DOHH2 (cell line): ENCODE results near the gene KRTAP10-1.

Source experiments
- EZH2phosphoT487 ChIP-seq: fragments of 200-600 bp; sonication (generic); IDR thresholded peaks from 2 replicates; pipeline ENCODE4 v1.6.1; 2017; ENCODE audit warnings: borderline replicate concordance, mild to moderate bottlenecking, antibody characterized with exemption, low read length, moderate library complexity, mixed read lengths
- TF ChIP-seq, protein P1 (sequence below): fragments of 200-600 bp; sonication (generic); IDR thresholded peaks from one replicate; pipeline ENCODE4 v1.5.1; 2014; ENCODE audit warnings: antibody characterized with exemption, mild to moderate bottlenecking, low read depth, low read length; ENCODE audit not compliant: poor library complexity, severe bottlenecking

- TF ChIP-seq, protein P1, sequence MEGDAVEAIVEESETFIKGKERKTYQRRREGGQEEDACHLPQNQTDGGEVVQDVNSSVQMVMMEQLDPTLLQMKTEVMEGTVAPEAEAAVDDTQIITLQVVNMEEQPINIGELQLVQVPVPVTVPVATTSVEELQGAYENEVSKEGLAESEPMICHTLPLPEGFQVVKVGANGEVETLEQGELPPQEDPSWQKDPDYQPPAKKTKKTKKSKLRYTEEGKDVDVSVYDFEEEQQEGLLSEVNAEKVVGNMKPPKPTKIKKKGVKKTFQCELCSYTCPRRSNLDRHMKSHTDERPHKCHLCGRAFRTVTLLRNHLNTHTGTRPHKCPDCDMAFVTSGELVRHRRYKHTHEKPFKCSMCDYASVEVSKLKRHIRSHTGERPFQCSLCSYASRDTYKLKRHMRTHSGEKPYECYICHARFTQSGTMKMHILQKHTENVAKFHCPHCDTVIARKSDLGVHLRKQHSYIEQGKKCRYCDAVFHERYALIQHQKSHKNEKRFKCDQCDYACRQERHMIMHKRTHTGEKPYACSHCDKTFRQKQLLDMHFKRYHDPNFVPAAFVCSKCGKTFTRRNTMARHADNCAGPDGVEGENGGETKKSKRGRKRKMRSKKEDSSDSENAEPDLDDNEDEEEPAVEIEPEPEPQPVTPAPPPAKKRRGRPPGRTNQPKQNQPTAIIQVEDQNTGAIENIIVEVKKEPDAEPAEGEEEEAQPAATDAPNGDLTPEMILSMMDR, result no peak
- TF ChIP-seq EZH2phosphoT487, result no peak
These were observed 45.6 kb downstream of the KRTAP10-1 start for GRCh38 chr21:44494418-44494817.
